Measurements from ENCODE around the gene ZNF217. TPM values are rescaled to one million over a fixed set of nuclear protein-coding genes. Genes with fewer than 3 reads are reported as not detected.
"Not testable (repeated sequence)": the region's sequence is repeated elsewhere in the genome, so short reads cannot be mapped to it uniquely, and the experiment has no call there.

The ZNF217 gene
- total and polyA plus RNA-seq, 9 of the 15 experiments (the other 6 are each of a cell fraction or from before 2014, with no cell fraction given): 3.0 to 41.8 (median 16.8) TPM

DNA sequence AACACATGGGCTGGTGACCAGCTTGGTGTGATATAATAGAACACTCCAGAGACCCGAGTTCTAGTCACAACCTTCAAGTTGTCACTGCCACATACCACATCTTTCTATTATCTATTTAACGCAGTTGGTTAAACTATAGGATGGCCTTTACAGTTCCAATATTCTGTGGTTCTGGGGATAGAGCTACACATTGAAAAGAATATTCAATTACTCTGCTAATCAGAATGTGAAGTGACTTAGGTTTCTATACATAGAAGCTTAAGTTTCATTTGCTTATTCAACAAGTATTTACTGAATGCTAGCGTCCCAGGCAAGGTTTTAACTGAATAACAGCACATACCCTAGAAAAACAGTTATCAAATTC is 9.1 kb downstream of the ZNF217 start:
- POLR2A ChIA-PET: interaction anchor here (0.6 to 0.7 kb wide), 2 partner anchors 29 to 154 kb away, joined by 3 to 4 read pairs; no protein-coding TSS in a partner anchor

More for the DNA sequence above, 9.1 kb downstream of the ZNF217 start:
- H3K4me3 ChIP-seq; intact Hi-C loops (cut with micrococcal nuclease); in situ Hi-C loops (cut with MboI); BruUV-seq (replicated peaks); FAIRE-seq; H3K27me3 ChIP-seq (ENCODE audit: control insufficient read depth in 2 of 2, insufficient read depth in 2 of 2, low read length in 2 of 2); H3K9me1 ChIP-seq (ENCODE audit: control insufficient read depth, insufficient read depth, low read length); CTCF ChIA-PET (ENCODE audit: low intra/inter-chr PET ratio); DNase-seq (ENCODE audit: extremely low read depth in 1 of 4, low spot score in 3 of 4); H3K27ac ChIP-seq (ENCODE audit: extremely low read depth, low read depth, low read length); H3K9me3 ChIP-seq (replicated peaks; ENCODE audit: control insufficient read depth, insufficient read depth, low read depth, low read length); H2AFZ ChIP-seq (ENCODE audit: low read depth, low read length); H3K9ac ChIP-seq (ENCODE audit: insufficient read depth in 1 of 2, low read depth in 2 of 2, low read length in 2 of 2); H3K4me2 ChIP-seq (ENCODE audit: insufficient read depth, low read length); H4K20me1 ChIP-seq (replicated peaks; ENCODE audit: control insufficient read depth, insufficient read depth, low read length): not testable (repeated sequence)
- 10% methylated on average over 3 of the region's 3 CpGs for WGBS (ENCODE audit: insufficient coverage, low coverage, missing lambda C conversion rate)
- Histone ChIP-seq H3K4me1 (replicated peaks in 1 of 2; ENCODE audit: control insufficient read depth in 2 of 2, insufficient read depth in 2 of 2, low read length in 2 of 2) (peaks cover 8 to 17% of the 10 kb centered on the region in 2 experiments; a peak in 4 of 5 replicates), H3K79me2 (ENCODE audit: control insufficient read depth, insufficient read depth, low read length) (peaks cover 98% of the 10 kb centered on the region), H3K36me3 (ENCODE audit: control insufficient read depth, insufficient read depth, low read length) (peaks cover 46% of the 10 kb centered on the region)
- TF ChIP-seq, protein P1, sequence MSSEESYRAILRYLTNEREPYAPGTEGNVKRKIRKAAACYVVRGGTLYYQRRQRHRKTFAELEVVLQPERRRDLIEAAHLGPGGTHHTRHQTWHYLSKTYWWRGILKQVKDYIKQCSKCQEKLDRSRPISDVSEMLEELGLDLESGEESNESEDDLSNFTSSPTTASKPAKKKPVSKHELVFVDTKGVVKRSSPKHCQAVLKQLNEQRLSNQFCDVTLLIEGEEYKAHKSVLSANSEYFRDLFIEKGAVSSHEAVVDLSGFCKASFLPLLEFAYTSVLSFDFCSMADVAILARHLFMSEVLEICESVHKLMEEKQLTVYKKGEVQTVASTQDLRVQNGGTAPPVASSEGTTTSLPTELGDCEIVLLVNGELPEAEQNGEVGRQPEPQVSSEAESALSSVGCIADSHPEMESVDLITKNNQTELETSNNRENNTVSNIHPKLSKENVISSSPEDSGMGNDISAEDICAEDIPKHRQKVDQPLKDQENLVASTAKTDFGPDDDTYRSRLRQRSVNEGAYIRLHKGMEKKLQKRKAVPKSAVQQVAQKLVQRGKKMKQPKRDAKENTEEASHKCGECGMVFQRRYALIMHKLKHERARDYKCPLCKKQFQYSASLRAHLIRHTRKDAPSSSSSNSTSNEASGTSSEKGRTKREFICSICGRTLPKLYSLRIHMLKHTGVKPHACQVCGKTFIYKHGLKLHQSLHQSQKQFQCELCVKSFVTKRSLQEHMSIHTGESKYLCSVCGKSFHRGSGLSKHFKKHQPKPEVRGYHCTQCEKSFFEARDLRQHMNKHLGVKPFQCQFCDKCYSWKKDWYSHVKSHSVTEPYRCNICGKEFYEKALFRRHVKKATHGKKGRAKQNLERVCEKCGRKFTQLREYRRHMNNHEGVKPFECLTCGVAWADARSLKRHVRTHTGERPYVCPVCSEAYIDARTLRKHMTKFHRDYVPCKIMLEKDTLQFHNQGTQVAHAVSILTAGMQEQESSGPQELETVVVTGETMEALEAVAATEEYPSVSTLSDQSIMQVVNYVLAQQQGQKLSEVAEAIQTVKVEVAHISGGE (CRISPR knock-in tag; IDR thresholded peaks at IDR 0.05): peak in 1 of 3 experiments; percentile 90; a peak in 2 of 6 replicates
- peak; percentile 17 for ATAC-seq
